HG02938 (cell line): ENCODE data around the gene DYNLRB2.

Experiments
- ATAC-seq: cut with Tn5 transposase; IDR thresholded peaks from one replicate; pipeline ENCODE4 v1.9.1; 2021; ENCODE audit warnings: mild to moderate bottlenecking, moderate library complexity; ENCODE audit not compliant: unreplicated experiment

Gene DYNLRB2

DNA sequence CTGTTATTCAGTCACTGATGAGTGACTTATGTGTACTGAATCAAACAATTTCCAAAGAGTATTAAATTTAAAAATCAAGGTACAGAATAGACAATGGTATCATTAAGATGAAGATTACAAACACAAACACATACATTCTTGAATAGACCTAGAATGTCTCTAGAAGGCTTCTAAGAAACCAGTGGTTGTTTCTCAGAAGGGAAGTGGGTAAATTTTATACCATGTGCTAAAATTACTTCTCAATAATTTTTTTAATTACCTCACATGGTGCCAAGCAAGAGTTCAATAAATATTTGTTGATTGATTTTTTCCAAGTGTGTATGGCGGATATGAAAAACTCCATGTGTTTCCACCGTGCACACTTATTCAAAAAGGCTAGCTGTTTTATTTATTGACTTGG, 6.4 kb downstream of the DYNLRB2 start:
- no peak for ATAC-seq

DNA sequence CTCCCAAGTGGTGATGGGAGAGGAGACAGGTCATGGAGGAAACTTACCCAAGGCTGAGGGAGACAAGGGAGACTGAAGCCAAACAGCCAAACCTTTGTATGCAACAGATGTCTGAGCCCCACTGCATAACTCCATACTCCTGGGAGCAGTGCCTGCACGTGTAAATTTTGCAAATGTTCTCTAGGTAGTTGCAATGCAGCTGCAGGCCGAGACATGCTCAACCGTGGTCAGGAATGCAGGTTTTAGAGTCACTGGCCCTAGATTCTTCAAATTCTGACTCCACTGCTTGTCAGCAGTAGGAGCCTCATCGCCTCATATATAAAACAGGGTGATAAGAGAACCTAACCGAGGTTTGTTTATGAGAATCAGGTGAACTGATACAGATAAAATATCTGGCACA, 11.5 kb downstream of the DYNLRB2 start:
- no peak for ATAC-seq

DNA sequence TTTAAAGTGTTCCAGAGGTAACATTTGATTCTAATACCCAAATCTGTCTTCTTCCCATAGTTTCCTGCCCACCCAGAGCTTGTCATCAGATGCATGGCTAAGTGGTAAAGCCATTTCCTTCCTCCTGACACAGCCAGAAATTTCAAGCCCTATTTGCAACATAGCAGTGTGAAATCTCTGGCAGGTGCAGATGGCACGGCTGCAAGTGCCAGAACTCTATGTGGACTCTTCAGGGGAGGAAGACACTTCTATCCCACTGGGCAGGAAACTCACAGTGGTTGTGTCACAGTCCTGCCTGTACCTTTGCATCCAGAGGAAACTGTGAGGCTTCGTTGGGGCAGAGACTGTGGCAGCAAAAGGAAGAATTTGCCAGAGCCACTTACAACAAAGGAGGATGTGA, 13.2 kb downstream of the DYNLRB2 start:
- ATAC-seq, result no peak

DNA sequence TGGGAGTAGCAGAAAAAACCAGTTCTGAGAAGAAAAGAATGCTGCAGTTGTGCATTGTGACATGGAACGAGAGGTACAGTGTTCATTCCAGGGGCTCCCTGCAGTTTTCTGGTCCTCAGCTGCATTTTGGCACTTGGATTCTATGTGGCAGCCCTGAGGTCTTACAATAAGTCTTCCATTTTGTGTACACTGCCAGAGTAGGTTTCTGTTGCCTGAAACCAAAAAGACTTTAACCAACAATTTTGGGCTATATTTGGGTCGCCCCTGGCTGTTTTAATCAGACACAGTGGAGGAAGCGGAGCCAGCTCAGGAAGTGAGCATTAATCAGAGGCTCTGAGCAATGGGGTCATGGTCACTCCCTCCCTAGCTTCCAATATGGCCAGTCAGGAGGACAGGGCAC, 15.7 kb downstream of the DYNLRB2 start:
- no peak for ATAC-seq

DNA sequence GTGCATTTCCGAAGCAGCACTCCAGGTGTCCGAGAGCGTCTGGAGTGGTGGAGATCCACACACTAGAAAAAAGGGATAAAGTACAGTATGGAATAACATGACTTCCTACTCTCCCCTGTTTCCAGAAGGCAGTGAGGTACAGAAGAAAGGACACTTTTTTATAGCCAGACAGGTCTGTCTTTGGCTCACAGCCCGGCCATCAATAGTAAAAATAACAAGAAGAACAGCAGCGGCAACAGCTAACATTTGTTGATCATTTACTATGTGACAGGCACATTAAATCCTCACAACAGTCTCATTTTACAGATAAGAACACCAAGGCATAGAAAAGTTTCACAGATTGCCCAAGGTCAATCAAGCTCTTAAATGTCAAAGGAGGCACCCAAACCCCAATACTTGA, 16.2 kb downstream of the DYNLRB2 start:
- ATAC-seq, result no peak

DNA sequence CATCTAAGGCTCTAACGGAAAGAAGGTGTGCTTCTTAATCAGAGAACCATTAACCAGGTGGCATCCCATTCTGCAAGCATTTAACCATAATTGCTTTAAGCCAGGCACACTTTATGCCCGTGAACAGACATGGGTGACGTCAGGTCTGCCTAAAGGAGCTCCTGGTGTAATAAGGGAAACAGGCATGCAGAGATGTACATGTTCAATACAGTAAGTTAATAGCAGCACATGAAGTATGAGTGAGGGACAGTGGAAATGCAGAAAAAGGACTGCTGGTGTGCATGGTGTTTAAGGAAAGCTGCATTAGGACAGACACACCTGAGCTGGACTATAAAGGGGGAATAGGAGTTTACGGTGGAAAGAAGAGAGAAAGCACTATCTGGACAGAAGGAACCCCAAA, 18.6 kb downstream of the DYNLRB2 start:
- no peak for ATAC-seq

DNA sequence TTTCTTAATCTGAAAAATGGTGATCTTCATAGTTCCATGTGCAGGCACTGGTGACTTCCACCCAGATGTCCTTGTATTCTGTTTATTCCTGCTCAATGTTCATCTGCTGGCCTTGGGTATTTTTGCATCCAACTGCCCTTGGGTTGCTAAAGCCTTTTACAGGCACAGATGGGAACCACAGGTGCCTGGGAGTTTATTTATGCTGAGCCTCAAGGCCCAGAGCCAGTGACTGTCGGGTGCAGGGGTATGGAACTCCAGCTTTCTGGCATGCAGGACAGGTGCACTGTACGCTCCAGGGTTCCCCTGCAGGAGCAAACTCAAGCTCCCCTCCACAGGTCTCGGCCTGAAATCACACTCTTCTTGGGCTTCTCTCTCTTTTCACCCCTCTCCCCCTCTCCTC, 22.3 kb downstream of the DYNLRB2 start:
- no peak for ATAC-seq

DNA sequence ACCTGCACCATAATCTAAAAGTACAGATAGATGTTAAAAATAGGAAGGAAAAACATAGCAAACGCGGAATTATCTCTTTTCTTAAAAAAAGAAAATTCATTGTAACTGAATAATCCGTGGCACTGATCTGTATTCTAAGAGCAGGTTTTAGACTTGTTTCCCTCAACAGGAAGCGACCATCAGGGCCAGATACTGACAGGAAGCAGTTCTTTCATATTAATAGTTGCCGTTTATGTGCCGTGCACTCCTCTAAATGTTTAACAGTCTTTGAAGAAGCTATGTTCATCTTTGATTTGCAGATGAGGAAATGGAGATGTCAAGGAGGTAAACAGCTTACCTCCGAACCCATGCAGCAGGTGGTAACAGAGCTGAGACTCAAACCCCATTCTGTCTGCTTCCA, 23.6 kb downstream of the DYNLRB2 start:
- no peak for ATAC-seq

DNA sequence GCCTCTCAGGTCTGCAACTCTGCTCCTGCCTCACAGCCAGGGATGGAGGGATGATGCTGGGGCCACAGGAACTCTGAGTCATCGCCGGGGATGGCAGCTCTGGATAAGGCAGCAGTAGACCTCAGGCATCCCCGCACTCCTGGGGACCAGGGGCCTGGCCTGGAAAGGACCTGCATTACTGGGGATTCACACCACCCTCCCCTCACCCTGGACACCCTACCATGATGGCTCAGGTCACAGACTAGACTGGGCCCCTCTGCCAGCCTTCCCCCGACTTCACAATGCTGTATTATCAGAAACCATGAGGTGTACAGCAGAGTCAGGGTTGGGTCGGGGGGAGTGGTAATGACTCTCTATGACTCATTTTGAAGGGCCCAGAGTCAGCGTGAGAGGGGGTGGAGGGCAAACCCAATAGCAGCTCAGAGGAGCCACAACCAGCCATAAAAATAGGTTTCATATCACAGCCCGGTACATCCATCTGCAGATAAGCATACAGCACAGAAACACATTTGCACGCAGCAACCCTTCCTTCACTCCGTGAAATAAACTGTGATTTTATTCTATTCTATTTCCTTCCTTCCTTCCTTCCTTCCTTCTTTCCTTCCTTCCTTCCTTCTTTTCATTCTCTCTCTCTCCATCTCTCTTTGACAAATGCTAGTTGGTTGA, 28.8 kb downstream of the DYNLRB2 start:
- ATAC-seq, result peak; percentile 86

DNA sequence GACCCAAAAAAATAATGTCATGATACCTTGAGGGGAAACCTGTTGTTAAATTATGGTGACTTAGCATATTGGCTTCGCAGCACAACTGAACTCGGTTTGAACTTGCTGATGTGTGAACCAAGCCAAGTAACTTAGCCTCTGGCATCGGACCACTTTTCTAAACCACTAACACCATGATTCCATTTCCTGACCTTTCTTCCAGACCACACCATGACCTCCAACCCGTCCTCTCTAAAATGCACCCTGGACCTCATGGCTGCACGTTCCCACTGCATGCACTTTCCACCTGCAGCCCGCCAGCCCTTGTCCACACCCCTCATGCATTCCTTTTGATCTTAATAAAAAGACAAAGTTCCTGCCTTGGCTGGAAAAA, 29.3 kb downstream of the DYNLRB2 start:
- ATAC-seq, result no peak

DNA sequence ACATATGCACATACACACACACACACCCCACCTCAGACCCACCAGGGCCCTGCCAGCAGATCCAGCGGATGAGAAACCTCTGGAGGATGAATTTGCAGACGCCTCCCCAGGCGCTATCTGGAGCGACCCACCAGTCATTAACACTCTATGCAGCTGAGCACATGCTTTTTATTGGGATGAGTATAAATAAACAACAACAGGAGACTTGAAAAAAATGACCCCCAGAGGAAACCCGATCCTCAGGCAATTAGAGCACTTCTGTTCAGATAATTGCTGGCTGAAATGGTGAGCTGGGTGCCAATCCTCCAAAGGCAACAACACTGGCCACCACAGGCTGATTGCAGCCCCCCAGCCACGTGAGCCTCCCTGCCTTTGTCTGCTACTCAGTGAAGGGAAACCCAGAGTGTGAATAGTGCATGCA, 32.9 kb downstream of the DYNLRB2 start:
- no peak for ATAC-seq

DNA sequence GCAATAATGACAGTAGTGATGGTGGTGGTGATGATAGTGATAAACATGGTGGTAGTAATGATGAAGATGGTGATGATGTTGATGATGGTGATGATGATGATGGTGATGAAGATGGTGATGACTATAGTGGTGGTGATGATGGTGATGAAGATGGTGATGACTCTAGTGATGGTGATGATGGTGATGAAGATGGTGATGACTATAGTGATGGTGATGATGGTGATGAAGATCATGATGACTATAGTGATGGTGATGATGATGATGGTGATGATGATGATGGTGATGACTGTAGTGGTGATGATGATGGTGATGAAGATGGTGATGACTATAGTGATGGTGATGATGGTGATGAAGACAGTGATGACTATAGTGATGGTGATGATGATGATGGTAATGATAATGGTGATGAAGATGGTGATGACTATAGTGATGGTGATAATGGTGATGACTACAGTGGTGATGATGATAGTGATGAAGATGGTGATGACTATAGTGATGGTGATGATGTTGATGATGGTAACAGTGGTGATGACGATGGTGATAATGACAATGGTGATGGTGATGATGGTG, 35.6 kb downstream of the DYNLRB2 start:
- ATAC-seq, result no peak

DNA sequence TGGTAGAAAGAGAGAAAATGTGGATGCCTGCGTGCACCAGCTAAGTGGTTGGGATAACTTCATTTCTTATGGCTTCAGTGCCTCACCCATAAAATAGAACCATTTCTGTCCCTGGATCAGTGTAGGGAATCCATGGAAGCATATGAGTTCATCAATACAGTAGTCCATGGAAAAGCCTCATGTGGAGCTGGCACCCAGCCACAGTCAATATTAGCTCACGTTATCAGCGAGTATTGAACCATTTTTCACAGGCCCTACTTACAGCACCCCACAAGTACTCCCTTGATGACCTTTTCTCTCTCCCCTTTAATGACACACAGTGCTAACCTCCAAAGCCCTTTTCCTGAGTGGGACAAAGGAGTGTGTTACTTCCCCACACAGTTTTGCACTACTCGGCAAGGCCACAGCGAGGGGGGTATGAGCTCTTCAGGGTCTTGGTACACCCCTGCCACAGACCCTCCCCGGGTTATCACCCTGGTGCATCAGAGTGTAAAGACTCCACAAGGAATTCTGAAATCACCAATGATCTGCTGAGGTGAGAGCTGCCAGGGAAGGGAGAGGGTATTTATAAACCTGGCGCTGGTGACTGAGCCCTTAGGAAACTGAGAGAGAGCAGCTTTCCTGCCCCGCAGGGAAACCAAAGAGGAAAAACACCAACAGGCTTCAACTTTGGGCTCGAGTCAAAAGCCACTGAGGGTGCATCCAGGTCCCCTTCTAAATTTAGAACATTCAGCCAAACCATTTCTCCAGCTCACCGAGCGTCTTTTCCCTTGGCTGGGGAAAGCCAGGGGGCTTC, 36.9 kb downstream of the DYNLRB2 start:
- no peak for ATAC-seq

DNA sequence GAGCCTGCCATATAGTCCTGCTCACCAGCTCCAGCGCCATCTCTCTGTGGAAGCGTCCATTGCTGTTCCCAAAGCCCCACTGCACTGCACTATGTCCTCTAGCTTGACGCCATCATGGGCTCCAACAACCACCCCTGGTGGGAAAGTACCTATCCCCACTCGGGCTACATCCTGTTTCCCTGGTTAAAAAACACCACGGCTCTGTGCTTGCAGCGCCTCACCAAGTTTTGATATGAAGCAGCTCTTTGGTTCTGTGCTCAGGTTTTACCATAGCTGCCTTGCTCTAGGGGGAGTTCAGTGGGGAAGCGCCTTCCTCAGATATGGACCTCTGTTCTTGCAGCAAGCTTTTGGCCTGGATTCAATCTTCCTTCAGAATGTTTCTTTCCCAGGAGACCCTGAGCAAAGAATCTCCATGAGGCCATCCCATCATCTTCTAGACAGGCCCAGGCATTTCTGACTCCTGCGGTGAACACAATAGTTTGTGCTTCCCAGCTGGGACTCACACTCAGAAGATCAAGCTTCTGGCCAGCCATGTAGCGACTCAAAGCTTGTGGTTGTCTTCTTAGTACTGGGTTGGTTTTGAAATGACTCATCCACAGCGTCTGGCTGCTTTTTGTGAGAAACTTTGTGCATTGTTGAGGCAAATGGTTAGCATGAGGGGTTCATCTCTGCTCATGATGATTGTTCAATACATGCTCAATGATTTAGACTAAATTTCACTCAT, 39.5 kb downstream of the DYNLRB2 start:
- ATAC-seq, result peak; percentile 91

DNA sequence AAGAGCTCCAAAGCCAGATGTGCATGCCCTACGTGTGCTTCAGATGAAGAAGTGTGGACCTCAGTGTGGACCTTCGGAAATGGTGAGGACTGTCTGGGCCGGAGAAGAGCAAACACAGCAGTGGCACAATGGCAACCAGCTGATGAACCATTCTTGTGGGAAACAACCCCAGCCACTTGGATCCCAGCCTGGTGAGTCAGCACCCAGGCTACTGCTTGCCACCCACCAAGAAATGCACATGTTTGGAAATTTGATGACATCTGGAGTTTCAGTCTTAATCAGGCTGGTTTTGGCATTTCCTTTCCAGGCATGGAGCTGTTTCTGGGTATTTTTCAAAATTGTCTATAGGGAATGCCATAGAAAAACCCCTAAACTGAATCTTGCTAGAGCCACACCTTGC, 42.7 kb downstream of the DYNLRB2 start:
- ATAC-seq, result no peak

DNA sequence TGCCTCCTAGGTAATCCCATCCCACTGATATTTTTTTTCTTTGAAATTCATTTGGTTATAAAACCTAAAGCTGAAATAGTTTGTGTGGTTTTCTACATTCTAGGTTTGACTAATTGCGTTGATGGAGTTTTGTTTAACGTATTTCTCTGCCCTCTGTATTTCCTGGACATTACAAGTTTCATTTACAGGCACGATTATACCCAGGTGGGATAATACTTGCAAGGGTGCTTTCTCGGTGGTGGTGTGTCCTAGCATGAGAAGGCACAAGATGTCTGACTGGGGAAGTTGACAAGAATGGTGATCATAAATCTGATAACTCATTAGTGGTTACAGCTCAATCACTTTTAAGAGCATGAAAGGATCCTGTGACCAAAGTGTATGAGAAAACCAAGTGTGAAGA, 45.0 kb downstream of the DYNLRB2 start:
- ATAC-seq, result peak; percentile 66

DNA sequence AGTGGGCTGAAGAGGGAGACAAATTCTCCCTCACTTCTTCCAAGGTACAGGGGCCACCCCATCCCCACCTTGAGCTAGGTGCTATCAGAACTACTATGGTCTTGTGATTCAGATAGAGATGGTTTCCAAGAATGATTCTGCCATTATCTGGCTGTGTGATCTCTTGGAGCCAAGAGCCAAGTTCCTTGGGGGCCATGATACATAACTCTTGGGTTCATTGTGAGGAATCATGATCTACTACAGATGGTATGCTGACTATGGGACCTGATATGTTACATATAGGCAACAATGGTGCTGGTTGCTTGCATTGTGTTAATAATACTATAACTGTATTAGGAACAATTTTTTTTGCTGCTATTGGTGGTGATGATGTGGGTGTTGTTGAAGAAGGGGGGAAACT, 45.7 kb downstream of the DYNLRB2 start:
- ATAC-seq, result no peak

DNA sequence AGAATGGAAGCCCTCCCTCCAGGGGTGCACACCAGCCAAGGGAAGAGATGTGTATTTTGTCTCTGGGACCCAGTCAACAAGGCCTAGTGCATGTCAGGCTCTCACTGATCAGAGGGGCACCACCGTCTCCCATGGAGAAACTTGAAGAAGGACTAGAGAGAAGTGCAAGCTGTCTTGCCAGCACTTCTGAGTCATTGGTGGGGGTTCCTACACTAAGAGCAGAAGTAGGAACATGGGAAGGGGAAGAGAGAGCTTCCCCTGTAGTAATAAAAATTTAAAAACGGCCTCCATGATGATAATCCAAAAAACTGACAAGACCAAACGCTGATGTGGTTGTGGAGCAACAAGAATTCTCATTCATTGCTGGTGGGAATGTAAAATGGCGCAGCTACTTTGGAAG, 46.3 kb downstream of the DYNLRB2 start:
- no peak for ATAC-seq

DNA sequence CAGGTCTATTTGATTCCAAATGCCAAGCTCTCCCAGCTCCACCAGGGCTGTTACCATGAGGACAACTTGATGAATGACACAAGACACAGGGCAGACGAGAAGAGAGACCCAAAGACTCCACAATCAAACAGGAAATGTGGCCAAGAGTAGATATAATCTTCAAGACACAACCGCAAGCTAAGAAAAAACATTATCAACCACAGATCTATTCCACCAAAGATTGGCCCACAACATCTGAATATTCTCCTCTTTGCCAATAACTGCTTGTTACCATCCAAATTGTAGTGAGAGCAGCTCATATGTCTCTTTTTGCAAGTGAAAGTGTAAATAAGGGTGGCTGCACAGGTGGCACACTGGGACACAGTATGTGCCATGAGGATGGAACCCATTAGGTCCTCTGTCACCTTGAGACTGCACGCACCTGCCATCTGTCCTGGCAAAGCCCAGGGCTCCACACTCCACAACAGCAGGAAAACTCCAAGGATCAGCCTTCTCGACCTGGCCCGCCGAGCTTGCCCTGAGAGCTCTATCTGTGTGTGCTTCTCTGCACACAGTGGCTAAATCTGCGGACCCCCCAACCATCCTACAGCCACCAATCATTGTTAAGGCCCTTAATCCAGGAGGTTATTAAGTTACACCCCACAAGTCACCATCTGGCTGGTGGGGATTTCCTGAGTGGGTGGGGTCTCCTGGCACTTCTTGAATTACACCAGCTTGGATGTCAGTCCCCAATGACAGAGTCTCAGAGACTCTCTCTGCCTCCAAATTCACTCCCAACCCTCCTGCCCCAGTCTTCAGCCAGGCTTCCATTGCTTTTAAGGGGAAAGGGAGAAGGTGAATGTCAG, 50.5 kb downstream of the DYNLRB2 start:
- no peak for ATAC-seq

DNA sequence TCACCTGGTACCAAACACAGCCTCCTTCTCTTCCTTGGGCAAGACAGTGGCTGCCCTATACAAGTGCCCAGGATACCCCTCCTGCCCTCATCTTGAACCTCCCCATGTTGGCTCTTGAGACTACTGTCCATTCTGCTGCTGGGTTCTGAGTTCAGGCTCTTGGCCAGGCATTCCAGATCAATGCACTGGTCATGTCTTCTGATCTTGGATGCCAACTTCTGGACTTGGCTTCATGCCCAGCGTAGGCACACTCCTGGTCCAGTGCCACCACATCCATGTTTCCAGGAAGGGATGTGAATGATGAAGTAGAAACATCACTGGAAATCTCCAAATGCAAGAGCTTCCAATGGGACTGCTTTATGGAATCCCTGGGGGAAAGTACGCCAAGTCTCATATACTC, 51.5 kb downstream of the DYNLRB2 start:
- ATAC-seq, result no peak

DNA sequence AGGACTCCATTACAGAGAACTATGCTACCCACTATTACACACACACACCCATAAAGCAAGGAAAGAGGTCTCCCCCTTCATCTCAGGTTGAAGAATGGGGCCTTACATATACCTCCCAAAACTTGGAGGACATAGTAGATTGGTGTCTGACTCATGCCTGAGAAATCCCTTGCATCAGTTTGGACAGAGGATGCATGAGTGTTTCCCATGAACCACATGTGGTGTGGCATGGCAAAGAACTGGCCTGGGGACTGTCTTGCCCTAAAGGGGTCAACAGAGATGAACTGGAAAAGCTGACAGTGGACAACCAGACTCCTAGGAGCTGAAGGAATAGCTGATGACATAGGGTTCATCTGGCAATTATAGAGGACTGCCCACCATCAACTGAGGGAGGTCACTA, 54.0 kb downstream of the DYNLRB2 start:
- ATAC-seq, result no peak
